Thyroid gland (tissue), 4 donors: ENCODE results near the gene CST11.

Source experiments
- POLR2A ChIP-seq, 2 donors: fragments of 450-650 bp; IDR thresholded peaks; one replicate each; pipeline ENCODE4 v1.6.1; 2017; ENCODE audit warnings: antibody characterized with exemption in 2 of 2, mild to moderate bottlenecking in 2 of 2, moderate library complexity in 1 of 2
- TF ChIP-seq, protein P1 (sequence below), 6 experiments: fragments of 200-600 bp in 3 of 6; fragments of 450-650 bp in 3 of 6; sonication (generic) in 3 of 6; IDR thresholded peaks; one replicate each; pipeline ENCODE4 v1.5.1; 2016 to 2019; ENCODE audit warnings: antibody characterized with exemption in 6 of 6, mild to moderate bottlenecking in 2 of 6, inconsistent platforms in 1 of 6, moderate library complexity in 1 of 6

DNA sequence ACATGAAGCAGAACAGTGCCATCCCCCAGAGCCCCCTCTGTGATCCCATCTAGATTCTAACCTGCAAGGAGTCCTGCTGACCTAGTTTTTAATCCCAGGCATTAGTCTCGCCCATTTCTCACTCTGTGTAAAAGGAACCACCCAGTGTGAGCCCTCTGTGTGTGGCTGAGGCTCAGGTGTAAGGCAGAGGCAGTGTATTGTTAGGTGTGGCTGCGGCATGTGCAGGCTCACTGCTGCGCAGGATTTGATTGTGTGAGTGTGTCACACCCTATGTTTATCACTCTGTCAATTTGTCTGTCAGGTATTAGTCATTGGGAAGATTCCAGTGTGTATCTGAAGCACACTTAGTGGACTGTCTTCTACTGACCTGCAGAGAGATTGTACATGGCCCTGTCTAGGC, 24.5 kb upstream of the CST11 start:
- TF ChIP-seq, protein P1, sequence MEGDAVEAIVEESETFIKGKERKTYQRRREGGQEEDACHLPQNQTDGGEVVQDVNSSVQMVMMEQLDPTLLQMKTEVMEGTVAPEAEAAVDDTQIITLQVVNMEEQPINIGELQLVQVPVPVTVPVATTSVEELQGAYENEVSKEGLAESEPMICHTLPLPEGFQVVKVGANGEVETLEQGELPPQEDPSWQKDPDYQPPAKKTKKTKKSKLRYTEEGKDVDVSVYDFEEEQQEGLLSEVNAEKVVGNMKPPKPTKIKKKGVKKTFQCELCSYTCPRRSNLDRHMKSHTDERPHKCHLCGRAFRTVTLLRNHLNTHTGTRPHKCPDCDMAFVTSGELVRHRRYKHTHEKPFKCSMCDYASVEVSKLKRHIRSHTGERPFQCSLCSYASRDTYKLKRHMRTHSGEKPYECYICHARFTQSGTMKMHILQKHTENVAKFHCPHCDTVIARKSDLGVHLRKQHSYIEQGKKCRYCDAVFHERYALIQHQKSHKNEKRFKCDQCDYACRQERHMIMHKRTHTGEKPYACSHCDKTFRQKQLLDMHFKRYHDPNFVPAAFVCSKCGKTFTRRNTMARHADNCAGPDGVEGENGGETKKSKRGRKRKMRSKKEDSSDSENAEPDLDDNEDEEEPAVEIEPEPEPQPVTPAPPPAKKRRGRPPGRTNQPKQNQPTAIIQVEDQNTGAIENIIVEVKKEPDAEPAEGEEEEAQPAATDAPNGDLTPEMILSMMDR (IDR thresholded peaks at IDR 0.05) = no peak
- no peak for TF ChIP-seq POLR2A (IDR thresholded peaks at IDR 0.05)
